ENCODE measurements around the gene METRNL.

DNA sequence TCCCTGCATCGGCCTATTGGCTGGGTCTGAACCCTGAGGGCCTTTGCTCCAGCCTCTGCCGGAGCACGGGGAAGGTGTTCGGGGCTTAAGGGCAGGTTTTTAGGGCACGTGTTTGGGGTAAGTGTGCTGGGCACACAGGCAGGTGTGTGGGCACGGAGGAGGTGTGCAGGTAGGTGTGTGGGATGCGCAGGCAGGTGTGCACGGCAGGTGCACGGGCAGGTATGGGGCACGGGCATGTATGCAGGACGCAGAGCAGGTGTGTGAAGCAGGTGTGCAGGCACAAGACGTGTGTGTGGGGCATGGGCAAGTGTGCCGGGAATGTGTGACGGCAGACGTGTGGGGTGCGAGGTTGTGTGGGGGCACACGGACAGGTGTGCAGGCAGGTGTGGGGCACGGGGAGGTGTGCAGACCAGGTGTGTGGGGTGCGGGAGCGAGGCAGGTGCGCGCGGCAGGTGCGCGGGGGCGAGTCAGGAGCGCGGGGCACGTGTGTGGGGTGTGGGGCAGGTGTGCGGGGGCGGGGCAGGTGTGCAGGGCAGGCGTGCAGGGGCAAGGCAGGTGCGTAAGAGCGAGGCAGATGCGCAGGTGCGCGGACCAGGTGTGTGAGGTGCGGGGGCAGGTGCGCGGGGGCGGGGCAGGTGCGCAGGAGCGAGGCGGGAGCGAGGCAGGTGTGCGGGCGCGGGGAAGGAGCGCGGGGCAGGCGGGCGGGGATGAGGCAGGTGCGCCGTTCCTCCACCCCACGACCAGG is 28.6 kb upstream of the METRNL start:
- TF ChIP-seq TAF1 (IDR thresholded peaks at IDR 0.05; ENCODE audit: borderline replicate concordance, insufficient read depth, low read length) (no peak), SIN3A (IDR thresholded peaks at IDR 0.05; ENCODE audit: borderline replicate concordance, insufficient read depth, low read length) (no peak), POLR2AphosphoS5 (IDR thresholded peaks at IDR 0.05; ENCODE audit: low read depth, low read length) (no peak), REST (IDR thresholded peaks at IDR 0.05; ENCODE audit: insufficient read depth in 1 of 2, low read depth in 2 of 2, low read length in 2 of 2) (no peak), FOXP2 (optimal IDR thresholded peaks at IDR 0.05; ENCODE audit: borderline replicate concordance, extremely low read depth, extremely low read length, insufficient read depth) (no peak)
